GM23338 (cell line): ENCODE results near the gene BRSK1. TPM values are rescaled to one million over a fixed set of nuclear protein-coding genes. Genes with fewer than 3 reads are reported as not detected.

Source experiments
- ATAC-seq: fragments of 200-7000 bp; cut with Tn5 transposase; 3 replicates; pipeline ENCODE4 v1.9.1; 2020
- DNase-seq: peaks from one replicate; pipeline ENCODE4 v3.0.0-alpha.2; 2015; ENCODE audit warnings: low spot score
- H2AFZ ChIP-seq: fragments of 200-600 bp; sonication (generic); 2 replicates; pipeline ENCODE4 v1.8.0; 2016; ENCODE audit warnings: antibody characterized with exemption, mild to moderate bottlenecking, moderate library complexity
- H3F3A ChIP-seq: fragments of 200-600 bp; sonication (generic); replicated peaks from 2 replicates; pipeline ENCODE4 v1.8.0; 2017; ENCODE audit warnings: antibody characterized with exemption, mixed run types, low read depth
- H3K27ac ChIP-seq: fragments of 200-600 bp; sonication (generic); 2 replicates; pipeline ENCODE4 v1.6.1; 2016; ENCODE audit warnings: low read depth
- H3K27me3 ChIP-seq: fragments of 200-600 bp; sonication (generic); 2 replicates; pipeline ENCODE4 v1.8.0; 2016; ENCODE audit warnings: mild to moderate bottlenecking, mixed run types, moderate library complexity; ENCODE audit not compliant: insufficient read depth
- H3K36me3 ChIP-seq: fragments of 200-600 bp; sonication (generic); 2 replicates; pipeline ENCODE4 v1.8.0; 2016; ENCODE audit warnings: mild to moderate bottlenecking; ENCODE audit not compliant: insufficient read depth
- H3K4me1 ChIP-seq: fragments of 200-600 bp; sonication (generic); 2 replicates; pipeline ENCODE4 v1.8.0; 2016; ENCODE audit warnings: mild to moderate bottlenecking, moderate library complexity; ENCODE audit not compliant: insufficient read depth
- H3K4me2 ChIP-seq: fragments of 200-600 bp; sonication (generic); 2 replicates; pipeline ENCODE4 v1.7.1; 2017; ENCODE audit warnings: mixed run types
- H3K4me3 ChIP-seq: fragments of 200-600 bp; sonication (generic); 2 replicates; pipeline ENCODE4 v1.6.1; 2016; ENCODE audit warnings: mixed run types
- H3K79me2 ChIP-seq: fragments of 200-600 bp; sonication (generic); replicated peaks from 2 replicates; pipeline ENCODE4 v1.8.0; 2017; ENCODE audit warnings: mild to moderate bottlenecking; ENCODE audit not compliant: insufficient read depth
- H3K9me2 ChIP-seq: fragments of 200-600 bp; sonication (generic); 2 replicates; pipeline ENCODE4 v1.8.0; 2017; ENCODE audit not compliant: insufficient read depth
- H4K20me1 ChIP-seq: fragments of 200-600 bp; sonication (generic); replicated peaks from 2 replicates; pipeline ENCODE4 v1.8.0; 2017; ENCODE audit warnings: mild to moderate bottlenecking; ENCODE audit not compliant: insufficient read depth
- H3K27ac Mint-ChIP-seq: 2 replicates; pipeline ENCODE4 v1.8.0; 2020; ENCODE audit warnings: inconsistent platforms, mild to moderate bottlenecking, moderate library complexity, mixed read lengths
- H3K27me3 Mint-ChIP-seq: 3 replicates; pipeline ENCODE4 v1.8.0; 2022; ENCODE audit warnings: low read depth, mild to moderate bottlenecking, moderate library complexity, mixed read lengths, inconsistent platforms; ENCODE audit not compliant: insufficient read depth, poor library complexity
- H3K36me3 Mint-ChIP-seq: 3 replicates; pipeline ENCODE4 v1.8.0; 2021; ENCODE audit warnings: low read depth, mild to moderate bottlenecking, inconsistent platforms, moderate library complexity, mixed read lengths
- H3K4me1 Mint-ChIP-seq: 3 replicates; pipeline ENCODE4 v1.8.0; 2020; ENCODE audit warnings: mild to moderate bottlenecking, inconsistent platforms, mixed read lengths
- H3K4me3 Mint-ChIP-seq: 3 replicates; pipeline ENCODE4 v1.8.0; 2021; ENCODE audit warnings: moderate library complexity, mild to moderate bottlenecking, inconsistent platforms, mixed read lengths
- H3K9me3 Mint-ChIP-seq: 3 replicates; pipeline ENCODE4 v1.8.0; 2020; ENCODE audit warnings: moderate library complexity, mild to moderate bottlenecking, inconsistent platforms, mixed read lengths
- CTCF ChIP-seq, 2 experiments: fragments of 200-600 bp in 1 of 2; sonication (generic) in 1 of 2; conservative IDR thresholded peaks; 2 replicates each; pipeline versions ENCODE4 v1.5.1 to v1.6.1; 2016 to 2017; ENCODE audit warnings: antibody characterized with exemption in 2 of 2, low read depth in 2 of 2, mild to moderate bottlenecking in 2 of 2, moderate library complexity in 1 of 2
- ETS1 ChIP-seq: IDR thresholded peaks from 2 replicates; pipeline ENCODE4 v1.6.1; 2016; ENCODE audit warnings: antibody characterized with exemption
- EZH2 ChIP-seq: fragments of 200-600 bp; sonication (generic); IDR thresholded peaks from one replicate; pipeline ENCODE4 v1.8.0; 2017; ENCODE audit warnings: antibody characterized with exemption, mild to moderate bottlenecking, low read depth; ENCODE audit not compliant: unreplicated experiment
- EZH2phosphoT487 ChIP-seq: fragments of 200-600 bp; sonication (generic); IDR thresholded peaks from one replicate; pipeline ENCODE4 v1.8.1; 2018; ENCODE audit warnings: antibody characterized with exemption; ENCODE audit not compliant: unreplicated experiment
- JUNB ChIP-seq: IDR thresholded peaks from one replicate; pipeline ENCODE4 v1.6.1; 2016; ENCODE audit warnings: antibody characterized with exemption; ENCODE audit not compliant: unreplicated experiment
- ZNF331 ChIP-seq: fragments of 250-450 bp; sonication (Bioruptor Pico); IDR thresholded peaks from 2 replicates; pipeline ENCODE4 v1.5.0; 2020; ENCODE audit warnings: low read depth, mild to moderate bottlenecking, moderate library complexity
- ZNF462 ChIP-seq: fragments of 250-450 bp; sonication (Bioruptor Pico); IDR thresholded peaks from 2 replicates; pipeline ENCODE4 v1.5.0; 2020; ENCODE audit warnings: mild to moderate bottlenecking, moderate library complexity
- polyA plus RNA-seq: library from polyadenylated mRNA; unstranded; fragments of >200 nt; fragmentation: Nextera tagmentation; extraction: Ambion mirVana; gene quantifications from 2 replicates; pipeline ENCODE4 v1.2.1, GENCODE V29; 2016
- total RNA-seq: library from RNA; depleted of rRNA; stranded (reverse); fragments of >200 nt; shearing (Covaris generic); gene quantifications from 2 replicates; pipeline ENCODE4 v1.2.3, GENCODE V29; 2014

The BRSK1 gene
- total and polyA plus RNA-seq, 2 experiments from 2014 or later, result 2.3 to 17.2 TPM

GRCh38 chr19:55322204-55322885 is 38.5 kb downstream of the BRSK1 start (continued):
- TF ChIP-seq EZH2 (no peak), ETS1 (no peak), ZNF331 (no peak), JUNB (no peak), ZNF462 (CRISPR knock-in tag) (no peak)

- ATAC-seq (no peak), DNase-seq (no peak)
- H3K9me2 ChIP-seq, result no peaks in the 10 kb centered on the region
- H3K36me3 Mint-ChIP-seq, result no peaks in the 10 kb centered on the region
- no peak overlapping the region for H3K4me2 ChIP-seq
- no peaks in the 10 kb centered on the region for H4K20me1 ChIP-seq
- H3K27ac ChIP-seq, result no peak overlapping the region
- H3K4me3 ChIP-seq, result no peak overlapping the region
- H3K4me1 Mint-ChIP-seq, result peaks cover 15% of the 10 kb centered on the region
- H2AFZ ChIP-seq, result 0 out of 2 replicates have a peak overlapping the region, but pooled peaks have one; percentile 32
- H3K79me2 ChIP-seq, result no peaks in the 10 kb centered on the region
- H3K4me3 Mint-ChIP-seq, result no peak overlapping the region
- no peaks in the 10 kb centered on the region for H3K36me3 ChIP-seq
- H3K27me3 Mint-ChIP-seq, result peaks cover 14% of the 10 kb centered on the region
- H3K27ac Mint-ChIP-seq, result no peak overlapping the region; the same call in 1 of the 2 replicates
- H3F3A ChIP-seq, result 0 out of 2 replicates have a peak, but pooled peaks cover 4% of the 10 kb centered on the region
- TF ChIP-seq ETS1 (no peak), EZH2phosphoT487 (no peak), CTCF (conservative IDR thresholded peaks at IDR 0.05; ENCODE audit: low read depth in 2 of 2) (no peak), JUNB (no peak)
- no peaks in the 10 kb centered on the region; the same call in 2 of the 3 replicates for H3K9me3 Mint-ChIP-seq
- H3K4me1 ChIP-seq, result peaks cover 5% of the 10 kb centered on the region; the same call in 1 of the 2 replicates
- H3K27me3 ChIP-seq, result no peaks in the 10 kb centered on the region
Measured at GRCh38 chr19:55324662-55325061, 40.9 kb downstream of the BRSK1 start.
